Measurements from ENCODE around the gene APBA2.

DNA sequence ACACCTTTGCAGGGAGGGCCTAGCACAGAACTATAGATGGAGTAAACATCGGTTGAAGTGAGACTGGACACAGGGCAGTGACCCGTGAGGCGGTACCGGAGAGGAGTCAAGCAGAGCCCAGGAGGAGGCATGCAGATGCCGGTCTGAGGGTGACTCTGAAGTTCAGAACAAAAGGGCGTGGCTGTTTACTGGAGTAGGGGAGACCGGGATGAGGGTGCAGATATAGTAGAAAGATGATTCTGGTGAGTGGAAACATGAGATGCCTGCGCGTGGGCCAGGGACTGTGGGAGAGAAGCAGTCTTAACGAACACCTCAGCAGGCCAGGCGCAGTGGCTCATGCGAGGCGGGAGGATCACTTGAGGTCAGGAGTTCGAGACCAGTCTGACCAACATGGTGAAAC, 270.7 kb downstream of the APBA2 start:
- TF ChIP-seq POLR2A (IDR thresholded peaks at IDR 0.05) = no peak
- TF ChIP-seq CTCF (IDR thresholded peaks at IDR 0.05) = no peak
